GM21381 (cell line): ENCODE data around the gene UNKL.

Source experiments
- ATAC-seq: cut with Tn5 transposase; IDR thresholded peaks from one replicate; pipeline ENCODE4 v1.9.1; 2021; ENCODE audit warnings: mild to moderate bottlenecking, moderate library complexity; ENCODE audit not compliant: unreplicated experiment

Gene UNKL

GRCh38 chr16:1342526-1343427 lies 71.7 kb downstream of the UNKL start:
- ATAC-seq = peak; percentile 84

- ATAC-seq = no peak
Observed at GRCh38 chr16:1341495-1342420, 72.7 kb downstream of the UNKL start.

- ATAC-seq = no peak
Observed at GRCh38 chr16:1340730-1341494, 73.6 kb downstream of the UNKL start.

GRCh38 chr16:1338855-1339675 lies 75.4 kb downstream of the UNKL start:
- no peak for ATAC-seq

- no peak for ATAC-seq
Observed at GRCh38 chr16:1338119-1338730, 76.3 kb downstream of the UNKL start.

GRCh38 chr16:1337486-1337885 lies 77.0 kb downstream of the UNKL start:
- no peak for ATAC-seq

- ATAC-seq = no peak
Observed at GRCh38 chr16:1336619-1337018, 77.9 kb downstream of the UNKL start.

- ATAC-seq = no peak
Observed at GRCh38 chr16:1335996-1336395, 78.5 kb downstream of the UNKL start.

GRCh38 chr16:1335211-1335971 lies 79.1 kb downstream of the UNKL start:
- no peak for ATAC-seq

- no peak for ATAC-seq
Observed at GRCh38 chr16:1334739-1335138, 79.8 kb downstream of the UNKL start.

- ATAC-seq = no peak
Observed at GRCh38 chr16:1333854-1334700, 80.4 kb downstream of the UNKL start.

GRCh38 chr16:1333149-1333812 lies 81.2 kb downstream of the UNKL start, which contains the start of gene BAIAP3:
Gene BAIAP3 (plus strand): TSS chr16:1333645. CDS start chr16:1338550, 4,905 bp downstream.
- ATAC-seq = no peak

GRCh38 chr16:1332618-1333148 lies 81.8 kb downstream of the UNKL start:
- no peak for ATAC-seq

GRCh38 chr16:1331712-1332617 lies 82.5 kb downstream of the UNKL start:
- no peak for ATAC-seq

GRCh38 chr16:1330931-1331711 lies 83.4 kb downstream of the UNKL start:
- no peak for ATAC-seq
